PC-9 (cell line): ENCODE data around the gene FCER2. TPM values are rescaled to one million over a fixed set of nuclear protein-coding genes. Genes with fewer than 3 reads are reported as not detected.

ENCODE experiments used
- BruUV-seq: library from RNA; stranded (reverse); fragments of 400-500 nt; replicated peaks from 2 replicates; lab custom pipeline; 2021; lab: Mats Ljungman, UMichigan
- CTCF ChIA-PET: fragments of 300-600 bp; sonication (Branson Sonifier 250); formaldehyde crosslinking; loops from one replicate; lab custom pipeline; 2022; ENCODE audit warnings: antibody characterized with exemption; lab: Charles Lee
- POLR2A ChIA-PET: fragments of 300-600 bp; sonication (Branson Sonifier 250); formaldehyde crosslinking; loops from one replicate; lab custom pipeline; 2022; ENCODE audit warnings: antibody characterized with exemption; ENCODE audit not compliant: unreplicated experiment; lab: Charles Lee
- DNase-seq, 2 experiments: peaks; one replicate each; pipeline versions ENCODE4 v3.0.0 to v3.0.0-alpha.2; 2015 to 2022; ENCODE audit warnings: mixed read lengths in 1 of 2
- H2AFZ ChIP-seq: fragments of 200-600 bp; sonication (generic); 2 replicates; pipeline ENCODE4 v1.8.1; 2017; ENCODE audit warnings: antibody characterized with exemption
- H3F3A ChIP-seq: fragments of 200-600 bp; sonication (generic); 2 replicates; pipeline ENCODE4 v1.8.1; 2017; ENCODE audit warnings: antibody characterized with exemption, mild to moderate bottlenecking, low read depth; ENCODE audit not compliant: insufficient read depth
- H3K27ac ChIP-seq: fragments of 200-600 bp; sonication (generic); 2 replicates; pipeline ENCODE4 v1.6.1; 2016; ENCODE audit warnings: mixed run types
- H3K27me3 ChIP-seq: fragments of 200-600 bp; sonication (generic); 2 replicates; pipeline ENCODE4 v1.6.1; 2016; ENCODE audit warnings: low read depth, mixed run types; ENCODE audit not compliant: insufficient read depth
- H3K36me3 ChIP-seq: fragments of 200-600 bp; sonication (generic); 2 replicates; pipeline ENCODE4 v1.6.1; 2016; ENCODE audit warnings: low read depth, mixed run types
- H3K4me1 ChIP-seq: fragments of 200-600 bp; sonication (generic); replicated peaks from 2 replicates; pipeline ENCODE4 v1.6.1; 2016; ENCODE audit warnings: mixed run types; ENCODE audit not compliant: insufficient read depth
- H3K4me2 ChIP-seq: fragments of 200-600 bp; sonication (generic); 2 replicates; pipeline ENCODE4 v1.6.1; 2017; ENCODE audit warnings: mixed run types
- H3K4me3 ChIP-seq: fragments of 200-600 bp; sonication (generic); 2 replicates; pipeline ENCODE4 v1.6.1; 2016; ENCODE audit warnings: mixed run types
- H3K79me2 ChIP-seq: fragments of 200-600 bp; sonication (generic); 2 replicates; pipeline ENCODE4 v1.6.1; 2017; ENCODE audit warnings: low read depth, mixed run types
- H3K9me2 ChIP-seq: fragments of 200-600 bp; sonication (generic); 2 replicates; pipeline ENCODE4 v1.8.1; 2017; ENCODE audit warnings: mild to moderate bottlenecking; ENCODE audit not compliant: insufficient read depth
- H3K9me3 ChIP-seq: fragments of 200-600 bp; sonication (generic); 2 replicates; pipeline ENCODE4 v1.8.1; 2016; ENCODE audit warnings: low read depth; ENCODE audit not compliant: insufficient read depth
- H4K20me1 ChIP-seq: fragments of 200-600 bp; sonication (generic); 2 replicates; pipeline ENCODE4 v1.8.1; 2017; ENCODE audit not compliant: insufficient read depth
- CTCF ChIP-seq: fragments of 200-600 bp; sonication (generic); conservative IDR thresholded peaks from 2 replicates; pipeline ENCODE4 v1.6.1; 2017; ENCODE audit warnings: mixed run types, antibody characterized with exemption, mild to moderate bottlenecking, moderate library complexity
- EZH2 ChIP-seq: fragments of 200-600 bp; sonication (generic); IDR thresholded peaks from 2 replicates; pipeline ENCODE4 v1.8.0; 2017; ENCODE audit warnings: antibody characterized with exemption, low read depth
- intact Hi-C: fragments of 100-400 bp; cut with micrococcal nuclease; formaldehyde crosslinking; loops from one replicate; pipeline ENCODE4 v1.10.0; 2022; ENCODE audit not compliant: unreplicated experiment
- total RNA-seq: library from RNA; stranded (reverse); gene quantifications from 2 replicates; pipeline ENCODE4 v1.2.3, GENCODE V29; 2021

FCER2 gene
- total RNA-seq, 1 experiment from 2014 or later, result not detected

GRCh38 chr19:7646426-7646700 lies 55.6 kb downstream of the FCER2 start:
- no peaks in the 10 kb centered on the region for H3K79me2 ChIP-seq
- TF ChIP-seq EZH2 (no peak), CTCF (no peak)
- ChIA-PET CTCF (no interaction called here), POLR2A (no interaction called here)
- DNase-seq, result no peak
- no peak overlapping the region for H3K4me3 ChIP-seq
- no peaks in the 10 kb centered on the region for H3K27me3 ChIP-seq
- no peak overlapping the region for H3K4me2 ChIP-seq
- no peaks in the 10 kb centered on the region for H3K4me1 ChIP-seq
- BruUV-seq, result no TSS peak
- H3K27ac ChIP-seq, result no peak overlapping the region
- H3K9me2 ChIP-seq, result no peaks in the 10 kb centered on the region
- intact Hi-C loops, result no loop called here
- no peaks in the 10 kb centered on the region for H3K9me3 ChIP-seq
- no peaks in the 10 kb centered on the region for H3K36me3 ChIP-seq
- H4K20me1 ChIP-seq, result no peaks in the 10 kb centered on the region
- H3F3A ChIP-seq, result peaks cover 22% of the 10 kb centered on the region
- no peak overlapping the region for H2AFZ ChIP-seq

DNA sequence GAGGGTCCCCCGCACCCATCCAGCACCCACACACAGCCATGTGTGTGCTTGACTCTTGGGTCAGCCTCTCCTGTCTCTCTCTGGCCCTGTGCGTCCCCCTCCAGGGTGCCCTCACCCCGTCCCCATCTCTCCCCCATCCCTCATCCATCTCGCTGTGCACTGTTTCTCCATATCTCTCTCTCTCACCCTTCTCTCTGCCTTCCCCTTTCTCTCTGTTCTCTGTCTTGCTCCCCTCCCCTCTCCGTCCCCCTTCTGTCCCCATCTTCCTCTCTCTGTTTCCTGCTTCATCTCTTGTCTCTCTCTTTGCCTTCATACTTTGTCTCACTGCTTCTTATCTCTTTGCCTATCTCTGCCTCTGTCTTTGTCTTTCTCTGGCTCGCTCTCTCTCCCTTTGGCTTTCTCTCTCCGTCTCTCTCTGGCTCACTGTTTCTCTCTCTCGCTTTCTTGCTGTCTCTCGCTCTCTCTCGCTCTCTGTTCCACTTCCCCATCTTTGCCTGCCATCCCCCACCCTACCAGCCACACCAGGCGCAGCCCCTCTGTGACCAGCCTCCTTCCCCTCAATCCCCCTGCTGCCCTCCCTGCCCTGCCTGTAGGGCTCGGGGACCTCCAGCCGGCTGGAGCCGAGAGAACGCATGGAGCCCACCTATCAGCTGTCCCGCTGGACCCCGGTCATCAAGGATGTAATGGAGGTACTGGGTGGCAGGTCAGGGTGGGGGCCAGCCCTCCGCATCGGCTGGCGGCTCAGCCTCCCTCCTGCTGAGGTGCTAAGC lies 56.1 kb downstream of the FCER2 start:
- H3K9me2 ChIP-seq, result no peaks in the 10 kb centered on the region
- no peaks in the 10 kb centered on the region for H3K27me3 ChIP-seq
- H3K36me3 ChIP-seq, result no peaks in the 10 kb centered on the region
- TF ChIP-seq CTCF (no peak), EZH2 (no peak)
- H4K20me1 ChIP-seq, result 0 out of 2 replicates have a peak, but pooled peaks cover 2% of the 10 kb centered on the region
- no peaks in the 10 kb centered on the region for H3K9me3 ChIP-seq
- H2AFZ ChIP-seq, result no peak overlapping the region
- DNase-seq, result no peak
- H3K4me2 ChIP-seq, result no peak overlapping the region
- CTCF ChIA-PET, result no interaction called here
- POLR2A ChIA-PET, result no interaction called here
- no peak overlapping the region for H3K4me3 ChIP-seq
- intact Hi-C loops, result no loop called here
- no peaks in the 10 kb centered on the region for H3K79me2 ChIP-seq
- H3F3A ChIP-seq, result peaks cover 25% of the 10 kb centered on the region
- H3K4me1 ChIP-seq, result no peaks in the 10 kb centered on the region
- H3K27ac ChIP-seq, result no peak overlapping the region
- no TSS peak for BruUV-seq

- BruUV-seq, result no TSS peak
- 0 out of 2 replicates have a peak, but pooled peaks cover 5% of the 10 kb centered on the region for H3K79me2 ChIP-seq
- no peak overlapping the region for H3K4me2 ChIP-seq
- ChIA-PET POLR2A (no interaction called here), CTCF (no interaction called here)
- no peak overlapping the region for H3K27ac ChIP-seq
- no peaks in the 10 kb centered on the region for H3K4me1 ChIP-seq
- TF ChIP-seq EZH2 (no peak), CTCF (no peak)
- intact Hi-C loops, result no loop called here
- no peak overlapping the region for H2AFZ ChIP-seq
- H3K4me3 ChIP-seq, result no peak overlapping the region
- H3K9me3 ChIP-seq, result no peaks in the 10 kb centered on the region
- no peaks in the 10 kb centered on the region for H3K27me3 ChIP-seq
- H3K36me3 ChIP-seq, result no peaks in the 10 kb centered on the region
- H4K20me1 ChIP-seq, result 0 out of 2 replicates have a peak, but pooled peaks cover 4% of the 10 kb centered on the region
- no peaks in the 10 kb centered on the region for H3K9me2 ChIP-seq
- DNase-seq, result no peak
- H3F3A ChIP-seq, result peaks cover 32% of the 10 kb centered on the region
These were observed 56.8 kb downstream of the FCER2 start for GRCh38 chr19:7645163-7645562.
